OCI-LY1 (cell line): ENCODE results near the gene POLRMT.

ENCODE experiments used
- EZH2 ChIP-seq: fragments of 200-600 bp; sonication (generic), shearing (Covaris generic); IDR thresholded peaks from 2 replicates; pipeline ENCODE4 v1.8.0; 2017; ENCODE audit warnings: borderline replicate concordance, mixed run types, mild to moderate bottlenecking, antibody characterized with exemption, low read length, moderate library complexity, mixed read lengths
- TF ChIP-seq, protein P1 (sequence below): fragments of 200-600 bp; sonication (generic), shearing (Covaris generic); IDR thresholded peaks from 2 replicates; pipeline ENCODE4 v1.5.1; 2017; ENCODE audit warnings: mild to moderate bottlenecking, antibody characterized with exemption, low read length, moderate library complexity, mixed read lengths

DNA sequence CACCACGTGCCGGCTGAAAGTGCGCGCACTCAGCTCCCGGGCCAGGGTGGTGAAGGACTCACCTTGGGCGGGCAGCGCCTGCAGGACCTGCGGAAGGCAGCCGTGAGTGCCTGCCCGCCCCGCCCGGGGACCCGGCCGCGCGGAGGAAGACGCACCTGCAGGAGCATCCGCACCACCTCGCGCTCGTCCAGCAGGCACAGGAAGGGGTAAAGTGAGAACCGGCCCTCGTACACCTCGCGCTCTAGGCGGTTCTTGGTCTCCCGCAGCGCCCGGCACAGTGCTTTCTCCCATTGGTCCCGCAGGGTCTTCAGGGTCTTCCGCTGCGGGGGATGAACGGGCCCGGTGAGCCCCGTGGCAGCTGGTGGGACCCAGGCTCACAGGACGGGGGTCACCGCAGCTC lies 10.7 kb downstream of the POLRMT start:
- TF ChIP-seq, protein P1, sequence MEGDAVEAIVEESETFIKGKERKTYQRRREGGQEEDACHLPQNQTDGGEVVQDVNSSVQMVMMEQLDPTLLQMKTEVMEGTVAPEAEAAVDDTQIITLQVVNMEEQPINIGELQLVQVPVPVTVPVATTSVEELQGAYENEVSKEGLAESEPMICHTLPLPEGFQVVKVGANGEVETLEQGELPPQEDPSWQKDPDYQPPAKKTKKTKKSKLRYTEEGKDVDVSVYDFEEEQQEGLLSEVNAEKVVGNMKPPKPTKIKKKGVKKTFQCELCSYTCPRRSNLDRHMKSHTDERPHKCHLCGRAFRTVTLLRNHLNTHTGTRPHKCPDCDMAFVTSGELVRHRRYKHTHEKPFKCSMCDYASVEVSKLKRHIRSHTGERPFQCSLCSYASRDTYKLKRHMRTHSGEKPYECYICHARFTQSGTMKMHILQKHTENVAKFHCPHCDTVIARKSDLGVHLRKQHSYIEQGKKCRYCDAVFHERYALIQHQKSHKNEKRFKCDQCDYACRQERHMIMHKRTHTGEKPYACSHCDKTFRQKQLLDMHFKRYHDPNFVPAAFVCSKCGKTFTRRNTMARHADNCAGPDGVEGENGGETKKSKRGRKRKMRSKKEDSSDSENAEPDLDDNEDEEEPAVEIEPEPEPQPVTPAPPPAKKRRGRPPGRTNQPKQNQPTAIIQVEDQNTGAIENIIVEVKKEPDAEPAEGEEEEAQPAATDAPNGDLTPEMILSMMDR = no peak
- no peak for TF ChIP-seq EZH2
